HCT116 (cell line): ENCODE results near the gene IST1. TPM values are rescaled to one million over a fixed set of nuclear protein-coding genes. Genes with fewer than 3 reads are reported as not detected.

ENCODE experiments used
- ATAC-seq: fragments of 200-7000 bp; cut with Tn5 transposase; 2 replicates; pipeline ENCODE4 v1.9.1; 2020; ENCODE audit warnings: mild to moderate bottlenecking, moderate library complexity
- BruUV-seq: library from RNA; stranded (reverse); fragments of 400-500 nt; replicated peaks from 2 replicates; lab custom pipeline; 2021; lab: Mats Ljungman, UMichigan
- CTCF ChIA-PET: fragments of 300-600 bp; sonication (Branson Sonifier 250); formaldehyde crosslinking; loops from one replicate; lab custom pipeline; 2021; ENCODE audit warnings: antibody characterized with exemption; lab: Charles Lee
- POLR2A ChIA-PET: fragments of 300-600, 350-600 bp; sonication (Branson Sonifier 250); formaldehyde crosslinking; loops from one replicate; lab custom pipeline; 2021; ENCODE audit warnings: antibody characterized with exemption; lab: Charles Lee
- RAD21 ChIA-PET, 2 experiments: fragments of 300-600 bp; sonication (Branson Sonifier 250); formaldehyde crosslinking; loops; one replicate each; lab custom pipeline; 2023; ENCODE audit warnings: low total read pairs in 2 of 2; ENCODE audit not compliant: uncharacterized antibody in 2 of 2, unreplicated experiment in 2 of 2, low non-redundant PET in 1 of 2; lab: Charles Lee
- DNase-seq: peaks from one replicate; pipeline ENCODE4 v3.0.0-alpha.2; 2010; ENCODE audit warnings: low read depth, low spot score
- H2AFZ ChIP-seq: fragments of 200-600 bp; shearing (Covaris generic), sonication (generic); 2 replicates; pipeline ENCODE4 v1.6.1; 2017; ENCODE audit warnings: low read depth, mixed run types, mixed read lengths, antibody characterized with exemption, low read length; ENCODE audit not compliant: poor library complexity, severe bottlenecking
- H3K27ac ChIP-seq: 2 replicates; pipeline ENCODE4 v1.5.1; 2012; ENCODE audit warnings: low read depth, low read length
- H3K27me3 ChIP-seq: fragments of 200-600 bp; sonication (generic); 2 replicates; pipeline ENCODE4 v1.6.1; 2016; ENCODE audit warnings: mixed run types, low read length, mixed read lengths; ENCODE audit not compliant: insufficient read depth
- H3K36me3 ChIP-seq, 2 experiments: fragments of 200-500 bp in 1 of 2; fragments of 200-600 bp in 1 of 2; sonication (Bioruptor generic) in 1 of 2; sonication (generic) in 1 of 2; 2 replicates each; pipeline versions ENCODE4 v1.5.1 to v1.6.1; 2014 to 2016; ENCODE audit warnings: low read length in 2 of 2, inconsistent platforms in 1 of 2, mixed read lengths in 1 of 2, mixed run types in 1 of 2; ENCODE audit not compliant: insufficient read depth in 2 of 2, control insufficient read depth in 1 of 2
- H3K4me1 ChIP-seq, 2 experiments: fragments of 200-600 bp in 1 of 2; sonication (generic) in 1 of 2; 2 replicates each; pipeline versions ENCODE4 v1.5.1 to v1.6.1; 2012 to 2017; ENCODE audit warnings: low read length in 2 of 2, inconsistent platforms in 1 of 2, mild to moderate bottlenecking in 1 of 2, mixed read lengths in 1 of 2, mixed run types in 1 of 2, moderate library complexity in 1 of 2; ENCODE audit not compliant: insufficient read depth in 2 of 2, control insufficient read depth in 1 of 2
- H3K4me2 ChIP-seq: fragments of 200-600 bp; sonication (generic); 2 replicates; pipeline ENCODE4 v1.6.1; 2017; ENCODE audit warnings: mixed run types, low read length, mixed read lengths
- H3K4me3 ChIP-seq, 2 experiments: fragments of 200-600 bp in 1 of 2; sonication (generic) in 1 of 2; replicated peaks in 1 of 2; 2 replicates each; pipeline ENCODE4 v1.5.1; 2011 to 2016; ENCODE audit warnings: low read length in 2 of 2, control low read depth in 1 of 2, low read depth in 1 of 2, mild to moderate bottlenecking in 1 of 2, mixed read lengths in 1 of 2, mixed run types in 1 of 2
- H3K79me2 ChIP-seq: fragments of 200-600 bp; sonication (generic); 2 replicates; pipeline ENCODE4 v1.6.1; 2017; ENCODE audit warnings: mild to moderate bottlenecking, mixed run types, low read length, moderate library complexity, mixed read lengths; ENCODE audit not compliant: insufficient read depth
- H3K9ac ChIP-seq: fragments of 200-600 bp; sonication (generic); 2 replicates; pipeline ENCODE4 v1.6.1; 2016; ENCODE audit warnings: low read length, mixed read lengths
- H3K9me2 ChIP-seq: fragments of 200-600 bp; sonication (generic), shearing (Covaris generic); 2 replicates; pipeline ENCODE4 v1.6.1; 2017; ENCODE audit warnings: mixed run types, mild to moderate bottlenecking, moderate library complexity; ENCODE audit not compliant: insufficient read depth
- H3K9me3 ChIP-seq, 2 experiments: fragments of 200-500 bp in 1 of 2; fragments of 200-600 bp in 1 of 2; sonication (Bioruptor generic) in 1 of 2; sonication (generic) in 1 of 2; 2 replicates each; pipeline ENCODE4 v1.6.1; 2014 to 2017; ENCODE audit warnings: low read length in 2 of 2, mixed read lengths in 2 of 2, inconsistent platforms in 1 of 2, low read depth in 1 of 2, mild to moderate bottlenecking in 1 of 2, mixed run types in 1 of 2, moderate library complexity in 1 of 2; ENCODE audit not compliant: control insufficient read depth in 1 of 2, insufficient read depth in 1 of 2
- H4K20me1 ChIP-seq: fragments of 200-600 bp; sonication (generic), shearing (Covaris generic); 2 replicates; pipeline ENCODE4 v1.6.1; 2017; ENCODE audit warnings: mixed run types, mild to moderate bottlenecking, moderate library complexity; ENCODE audit not compliant: insufficient read depth
- ATF3 ChIP-seq: IDR thresholded peaks from 2 replicates; pipeline ENCODE4 v1.6.1; 2012
- CEBPB ChIP-seq: IDR thresholded peaks from 2 replicates; pipeline ENCODE4 v1.6.1; 2012; ENCODE audit warnings: low read depth
- EZH2 ChIP-seq: fragments of 200-600 bp; sonication (generic); IDR thresholded peaks from 2 replicates; pipeline ENCODE4 v1.6.1; 2017; ENCODE audit warnings: antibody characterized with exemption, mixed run types
- EZH2phosphoT487 ChIP-seq: fragments of 200-600 bp; IDR thresholded peaks from 2 replicates; pipeline ENCODE4 v1.6.1; 2018; ENCODE audit warnings: antibody characterized with exemption, borderline replicate concordance
- FOSL1 ChIP-seq: IDR thresholded peaks from 2 replicates; pipeline ENCODE4 v1.6.1; 2012; ENCODE audit warnings: low read depth
- JUND ChIP-seq: IDR thresholded peaks from 2 replicates; pipeline ENCODE4 v1.6.1; 2012
- POLR2A ChIP-seq: IDR thresholded peaks from 2 replicates; pipeline ENCODE4 v1.7.0; 2011; ENCODE audit warnings: borderline replicate concordance; ENCODE audit not compliant: insufficient read depth, insufficient read length; ENCODE audit errors: extremely low read depth
- RAD21 ChIP-seq: IDR thresholded peaks from 2 replicates; pipeline ENCODE4 v1.6.1; 2012; ENCODE audit warnings: low read depth, mild to moderate bottlenecking
- REST ChIP-seq: IDR thresholded peaks from 2 replicates; pipeline ENCODE4 v1.6.1; 2012; ENCODE audit warnings: low read depth
- SIN3A ChIP-seq: IDR thresholded peaks from 2 replicates; pipeline ENCODE4 v1.6.1; 2012; ENCODE audit warnings: low read depth
- SRF ChIP-seq: IDR thresholded peaks from 2 replicates; pipeline ENCODE4 v1.6.1; 2012; ENCODE audit warnings: low read depth
- TCF7L2 ChIP-seq: IDR thresholded peaks from 2 replicates; pipeline ENCODE4 v1.7.0; 2011; ENCODE audit warnings: borderline replicate concordance, inconsistent platforms; ENCODE audit not compliant: insufficient read depth, insufficient read length; ENCODE audit errors: extremely low read depth
- YY1 ChIP-seq: IDR thresholded peaks from 2 replicates; pipeline ENCODE4 v1.6.1; 2011; ENCODE audit warnings: low read length, low read depth, moderate library complexity, mild to moderate bottlenecking; ENCODE audit not compliant: insufficient replicate concordance; ENCODE audit errors: extremely low read depth
- ZBTB33 ChIP-seq: IDR thresholded peaks from 2 replicates; pipeline ENCODE4 v1.6.1; 2011; ENCODE audit warnings: mild to moderate bottlenecking, low read length, moderate library complexity; ENCODE audit not compliant: insufficient replicate concordance; ENCODE audit errors: extremely low read depth
- ZFX ChIP-seq: fragments of 450-650 bp; IDR thresholded peaks from 2 replicates; pipeline ENCODE4 v1.6.1; 2017
- ZNF274 ChIP-seq: fragments of 200-500 bp; sonication (Bioruptor generic); IDR thresholded peaks from 2 replicates; pipeline ENCODE4 v1.6.1; 2014; ENCODE audit warnings: mild to moderate bottlenecking, low read depth, low read length, inconsistent platforms
- intact Hi-C: fragments of 100-400 bp; cut with micrococcal nuclease; formaldehyde crosslinking; loops from 2 replicates; pipeline ENCODE4 v1.10.0; 2022
- total RNA-seq: library from RNA; stranded (reverse); gene quantifications from one replicate; pipeline ENCODE4 v1.2.1, GENCODE V29; 2021; ENCODE audit not compliant: unreplicated experiment
- TF ChIP-seq, protein P1 (sequence below), 3 experiments: fragments of 200-600 bp in 1 of 3; sonication (generic) in 1 of 3; IDR thresholded peaks in 2 of 3; conservative IDR thresholded peaks in 1 of 3; 2 replicates each; pipeline ENCODE4 v1.5.1; 2012 to 2017; ENCODE audit warnings: low read depth in 2 of 3, low read length in 2 of 3, antibody characterized with exemption in 1 of 3, borderline replicate concordance in 1 of 3, control low read depth in 1 of 3, mild to moderate bottlenecking in 1 of 3, mixed read lengths in 1 of 3, mixed run types in 1 of 3, moderate library complexity in 1 of 3; ENCODE audit not compliant: insufficient read depth in 1 of 3
- TF ChIP-seq, protein P2 (sequence below): IDR thresholded peaks from 2 replicates; pipeline ENCODE4 v1.6.1; 2012

IST1 gene
- total RNA-seq, 1 experiment from 2014 or later = 191 TPM

- ChIA-PET POLR2A (no interaction called here), RAD21 (interaction anchor here in 1 of 2 experiments (0.7 kb wide), 1 partner anchor 1176 kb away, joined by 4 read pairs; no protein-coding TSS in a partner anchor), CTCF (interaction anchor here (0.8 kb wide), 1 partner anchor 147 kb away, joined by 4 read pairs; no protein-coding TSS in a partner anchor)
- Histone ChIP-seq H3K36me3 (peaks cover 41 to 42% of the 10 kb centered on the region in 2 experiments), H3K9me3 (no peaks in the 10 kb centered on the region), H3K4me2 (peak overlapping the region; percentile 14), H3K27me3 (no peaks in the 10 kb centered on the region), H3K4me3 (no peak overlapping the region), H4K20me1 (peaks cover 14% of the 10 kb centered on the region; the same call in 1 of the 2 replicates), H3K9me2 (no peaks in the 10 kb centered on the region), H3K4me1 (peaks cover 34 to 41% of the 10 kb centered on the region in 2 experiments), H3K27ac (no peak overlapping the region), H3K9ac (no peak overlapping the region), H2AFZ (no peak overlapping the region), H3K79me2 (peaks cover 48% of the 10 kb centered on the region)
- TF ChIP-seq JUND = no peak
- no peak for TF ChIP-seq SIN3A
- no peak for TF ChIP-seq EZH2
- TF ChIP-seq EZH2phosphoT487 = no peak
- no peak for TF ChIP-seq POLR2A
- no peak for TF ChIP-seq CEBPB
- TF ChIP-seq, protein P1, sequence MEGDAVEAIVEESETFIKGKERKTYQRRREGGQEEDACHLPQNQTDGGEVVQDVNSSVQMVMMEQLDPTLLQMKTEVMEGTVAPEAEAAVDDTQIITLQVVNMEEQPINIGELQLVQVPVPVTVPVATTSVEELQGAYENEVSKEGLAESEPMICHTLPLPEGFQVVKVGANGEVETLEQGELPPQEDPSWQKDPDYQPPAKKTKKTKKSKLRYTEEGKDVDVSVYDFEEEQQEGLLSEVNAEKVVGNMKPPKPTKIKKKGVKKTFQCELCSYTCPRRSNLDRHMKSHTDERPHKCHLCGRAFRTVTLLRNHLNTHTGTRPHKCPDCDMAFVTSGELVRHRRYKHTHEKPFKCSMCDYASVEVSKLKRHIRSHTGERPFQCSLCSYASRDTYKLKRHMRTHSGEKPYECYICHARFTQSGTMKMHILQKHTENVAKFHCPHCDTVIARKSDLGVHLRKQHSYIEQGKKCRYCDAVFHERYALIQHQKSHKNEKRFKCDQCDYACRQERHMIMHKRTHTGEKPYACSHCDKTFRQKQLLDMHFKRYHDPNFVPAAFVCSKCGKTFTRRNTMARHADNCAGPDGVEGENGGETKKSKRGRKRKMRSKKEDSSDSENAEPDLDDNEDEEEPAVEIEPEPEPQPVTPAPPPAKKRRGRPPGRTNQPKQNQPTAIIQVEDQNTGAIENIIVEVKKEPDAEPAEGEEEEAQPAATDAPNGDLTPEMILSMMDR (IDR thresholded peaks at IDR 0.05 in 2 of 3, conservative IDR thresholded peaks at IDR 0.05 in 1 of 3; ENCODE audit: borderline replicate concordance in 1 of 3, insufficient read depth in 1 of 3, low read depth in 2 of 3, low read length in 2 of 3) = no peak
- no peak for TF ChIP-seq ATF3
- no peak for TF ChIP-seq ZNF274
- no peak for TF ChIP-seq YY1
- TF ChIP-seq REST = no peak
- TF ChIP-seq FOSL1 = no peak
- TF ChIP-seq ZBTB33 = no peak
- no peak for TF ChIP-seq ZFX
- TF ChIP-seq SRF = no peak
- TF ChIP-seq RAD21 = no peak
- TF ChIP-seq, protein P2, sequence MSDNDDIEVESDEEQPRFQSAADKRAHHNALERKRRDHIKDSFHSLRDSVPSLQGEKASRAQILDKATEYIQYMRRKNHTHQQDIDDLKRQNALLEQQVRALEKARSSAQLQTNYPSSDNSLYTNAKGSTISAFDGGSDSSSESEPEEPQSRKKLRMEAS = no peak
- TF ChIP-seq TCF7L2 = no peak
- DNase-seq (no peak), ATAC-seq (peak; percentile 24; the same call in 1 of the 2 replicates)
- no TSS peak for BruUV-seq
- intact Hi-C loops = no loop called here
Measured at GRCh38 chr16:71927787-71928186, 32.5 kb downstream of the IST1 start.
